ENCODE measurements around the gene CBX8. TPM values are rescaled to one million over a fixed set of nuclear protein-coding genes. Genes with fewer than 3 reads are reported as not detected.

The CBX8 gene
- total RNA-seq, 1 donor = 1.5 TPM

DNA sequence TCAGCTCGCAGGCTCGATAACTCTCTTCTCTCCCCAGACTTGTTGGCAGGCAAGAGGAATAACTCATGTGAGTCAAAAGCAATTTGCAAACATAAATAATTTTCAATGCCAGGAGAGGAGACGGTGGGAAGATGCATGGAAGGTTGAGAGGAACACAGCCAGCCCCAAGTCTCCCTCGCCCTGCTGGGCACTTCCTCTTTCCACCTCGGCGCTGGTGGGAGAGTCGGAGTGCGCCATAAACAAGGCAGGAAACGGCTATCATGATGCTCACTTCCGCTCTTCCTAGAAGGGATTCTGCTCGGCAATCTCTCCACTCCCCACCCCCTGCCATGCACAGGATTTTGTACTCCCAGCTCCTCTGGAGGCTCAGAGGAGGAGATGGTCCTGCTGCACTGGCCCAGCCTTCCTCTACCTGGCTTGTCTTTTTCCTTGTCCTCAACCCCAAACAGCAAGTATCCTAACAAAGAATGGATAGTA, 29.4 kb upstream of the CBX8 start:
- no peak for DNase-seq (ENCODE audit: low read depth)
- TF ChIP-seq, protein P1, sequence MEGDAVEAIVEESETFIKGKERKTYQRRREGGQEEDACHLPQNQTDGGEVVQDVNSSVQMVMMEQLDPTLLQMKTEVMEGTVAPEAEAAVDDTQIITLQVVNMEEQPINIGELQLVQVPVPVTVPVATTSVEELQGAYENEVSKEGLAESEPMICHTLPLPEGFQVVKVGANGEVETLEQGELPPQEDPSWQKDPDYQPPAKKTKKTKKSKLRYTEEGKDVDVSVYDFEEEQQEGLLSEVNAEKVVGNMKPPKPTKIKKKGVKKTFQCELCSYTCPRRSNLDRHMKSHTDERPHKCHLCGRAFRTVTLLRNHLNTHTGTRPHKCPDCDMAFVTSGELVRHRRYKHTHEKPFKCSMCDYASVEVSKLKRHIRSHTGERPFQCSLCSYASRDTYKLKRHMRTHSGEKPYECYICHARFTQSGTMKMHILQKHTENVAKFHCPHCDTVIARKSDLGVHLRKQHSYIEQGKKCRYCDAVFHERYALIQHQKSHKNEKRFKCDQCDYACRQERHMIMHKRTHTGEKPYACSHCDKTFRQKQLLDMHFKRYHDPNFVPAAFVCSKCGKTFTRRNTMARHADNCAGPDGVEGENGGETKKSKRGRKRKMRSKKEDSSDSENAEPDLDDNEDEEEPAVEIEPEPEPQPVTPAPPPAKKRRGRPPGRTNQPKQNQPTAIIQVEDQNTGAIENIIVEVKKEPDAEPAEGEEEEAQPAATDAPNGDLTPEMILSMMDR (IDR thresholded peaks at IDR 0.05; ENCODE audit: insufficient read depth, low read length) = no peak
- no peak overlapping the region for H3K4me3 ChIP-seq (ENCODE audit: low read depth, low read length)

DNA sequence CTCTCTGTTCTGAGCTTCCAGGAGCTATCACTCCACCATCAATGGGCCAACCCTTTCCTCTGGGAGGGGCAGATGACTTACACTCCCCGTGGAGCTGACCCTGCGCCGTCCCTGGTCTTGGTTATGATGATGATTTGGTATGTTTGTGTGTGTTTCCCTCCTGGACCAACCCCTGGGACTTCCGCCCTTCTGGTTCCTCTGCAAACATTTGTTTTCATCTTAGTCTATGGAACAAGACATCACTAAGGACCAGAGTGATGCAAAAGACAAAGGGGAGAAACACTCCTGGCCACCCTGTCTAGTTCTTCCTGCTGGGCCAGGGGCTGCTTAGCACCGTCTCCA, 28.7 kb upstream of the CBX8 start:
- TF ChIP-seq, protein P1 (IDR thresholded peaks at IDR 0.05; ENCODE audit: insufficient read depth, low read length) = no peak
- H3K4me3 ChIP-seq (ENCODE audit: low read depth, low read length) = no peak overlapping the region
- no peak for DNase-seq (ENCODE audit: low read depth)

DNA sequence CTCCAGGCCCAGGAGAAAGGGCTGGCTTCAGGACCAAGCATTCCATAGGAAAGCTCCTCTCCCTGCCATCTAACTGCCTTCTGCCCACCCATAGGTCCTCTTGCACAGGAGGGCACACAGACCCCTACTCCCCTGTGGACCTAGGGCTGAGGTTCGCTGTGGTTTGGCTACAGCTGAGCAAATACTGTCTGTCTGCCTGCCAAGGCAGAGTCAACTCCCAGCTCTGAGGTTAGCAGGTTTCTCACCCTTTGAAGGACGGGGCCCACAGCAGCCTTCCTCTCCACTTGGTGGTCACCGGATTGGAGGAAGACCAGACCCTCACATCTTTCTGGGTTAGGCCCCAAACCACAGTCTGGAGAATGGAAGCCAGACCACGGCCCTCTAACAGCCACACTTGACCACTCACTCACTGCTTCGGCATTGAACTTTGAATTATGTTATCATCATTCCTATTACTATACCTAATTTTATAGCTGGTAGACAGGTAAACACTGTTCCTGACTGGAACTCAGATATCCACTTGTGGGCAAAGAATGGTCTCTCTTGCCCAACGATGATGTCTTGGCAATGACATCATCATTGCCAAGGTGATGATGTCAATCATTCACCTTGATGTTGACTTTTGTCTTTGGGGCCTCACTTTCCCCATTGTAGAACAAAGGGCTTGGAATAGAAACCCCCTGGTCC, 28.2 kb upstream of the CBX8 start:
- TF ChIP-seq, protein P1 (IDR thresholded peaks at IDR 0.05; ENCODE audit: insufficient read depth, low read length) = no peak

DNA sequence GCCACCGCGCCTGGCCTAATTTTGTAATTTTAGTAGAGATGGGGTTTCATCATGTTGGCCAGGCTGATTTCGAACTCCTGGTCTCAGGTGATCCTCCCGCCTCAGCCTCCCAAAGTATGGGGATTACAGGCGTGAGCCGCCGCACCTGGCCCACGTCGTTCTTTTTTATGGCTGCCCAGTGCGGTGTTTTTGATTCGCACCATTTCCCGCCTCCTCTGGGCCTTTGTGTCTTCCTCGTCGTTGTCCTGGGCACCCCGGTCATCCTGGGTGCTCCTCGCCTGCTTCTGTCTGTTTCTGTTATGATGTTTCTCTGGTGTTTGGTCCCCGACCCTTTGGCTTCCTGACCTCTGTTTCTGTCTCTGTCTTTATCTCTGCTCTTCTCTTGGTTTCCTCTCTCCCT, 27.4 kb upstream of the CBX8 start:
- no peak for DNase-seq (ENCODE audit: low read depth)
- no peak overlapping the region for H3K4me3 ChIP-seq (ENCODE audit: low read depth, low read length)
- TF ChIP-seq, protein P1 (IDR thresholded peaks at IDR 0.05; ENCODE audit: insufficient read depth, low read length) = no peak

More for the DNA sequence above, 28.2 kb upstream of the CBX8 start:
- H3K4me3 ChIP-seq (ENCODE audit: low read depth, low read length) = no peak overlapping the region
- no peak for DNase-seq (ENCODE audit: low read depth)

DNA sequence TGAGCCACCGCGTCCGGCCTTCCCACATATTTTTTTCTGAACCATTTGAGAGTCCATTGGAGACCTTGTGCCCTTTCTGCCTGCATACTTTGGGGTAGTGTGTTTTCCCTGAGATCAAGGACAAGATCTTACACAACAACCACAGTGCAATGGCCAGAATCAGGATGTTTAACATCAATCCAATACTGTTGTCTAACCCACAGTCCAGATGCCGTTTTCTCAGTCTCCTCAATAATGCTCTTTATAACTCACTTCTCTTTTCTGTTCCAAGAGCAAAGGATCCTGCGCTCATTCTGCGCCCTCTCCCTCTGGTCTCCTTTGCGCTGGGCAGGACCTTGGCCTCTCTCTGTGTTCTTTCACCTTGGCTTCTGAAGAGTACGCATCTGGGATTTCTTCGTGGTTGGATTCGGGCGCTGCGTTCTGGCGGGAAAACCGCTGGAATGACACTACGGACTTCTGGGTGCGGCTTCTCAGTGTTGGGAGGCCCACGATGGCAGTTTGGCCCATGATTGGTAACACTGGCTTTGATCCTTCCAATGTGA, 25.8 kb upstream of the CBX8 start:
- DNase-seq (ENCODE audit: low read depth) = no peak
- H3K4me3 ChIP-seq (ENCODE audit: low read depth, low read length) = no peak overlapping the region
- TF ChIP-seq, protein P1 (IDR thresholded peaks at IDR 0.05; ENCODE audit: insufficient read depth, low read length) = no peak

DNA sequence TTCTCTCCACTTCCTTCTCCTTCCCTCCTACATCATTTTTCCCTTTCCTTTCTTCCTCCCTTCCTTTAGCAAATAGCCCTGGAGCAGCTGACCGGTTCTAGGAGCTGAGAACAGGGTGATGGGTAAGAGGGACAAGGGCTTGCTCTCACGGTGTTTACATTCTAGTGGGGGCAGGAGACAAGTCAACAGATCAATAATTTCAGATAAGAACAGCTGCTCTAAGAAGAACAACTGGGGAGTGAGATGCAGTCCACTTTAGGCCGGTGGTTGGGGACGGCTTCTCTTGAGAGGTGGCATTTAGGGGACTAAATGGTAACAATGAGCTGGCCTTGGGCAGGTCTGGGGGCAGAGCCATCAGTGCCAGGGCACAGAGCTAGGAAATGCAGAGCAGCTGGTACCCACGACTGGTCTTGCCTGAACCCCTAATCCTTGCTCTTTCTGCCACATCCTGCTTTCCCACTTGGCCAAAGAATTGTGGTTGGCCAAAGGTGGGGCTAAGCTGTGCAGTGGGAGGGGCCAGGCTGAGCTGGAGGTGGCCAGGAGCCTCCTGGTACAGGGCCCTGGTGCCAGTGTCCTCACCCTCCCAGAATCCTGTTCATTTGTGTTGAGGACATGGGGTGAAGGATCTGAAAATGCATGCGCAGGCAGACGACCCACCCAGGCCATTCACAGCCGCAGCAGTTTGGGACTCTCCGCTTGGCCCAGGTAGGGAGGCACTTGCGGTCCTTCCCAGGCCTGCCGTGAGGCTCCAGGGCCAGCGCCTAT, 24.6 kb upstream of the CBX8 start:
- no peak for DNase-seq (ENCODE audit: low read depth)
- TF ChIP-seq, protein P1 (IDR thresholded peaks at IDR 0.05; ENCODE audit: insufficient read depth, low read length) = no peak
- no peak overlapping the region for H3K4me3 ChIP-seq (ENCODE audit: low read depth, low read length)

Measured in fibroblast of the aortic adventitia (primary cell).